Erythroblast (primary cell): ENCODE data around the gene CDCA3.

Experiments
- GATA1 ChIP-seq: IDR thresholded peaks from 2 replicates; pipeline ENCODE4 v1.6.1; 2011; ENCODE audit warnings: low read depth, mild to moderate bottlenecking, control low read depth, low read length, moderate library complexity
- POLR2A ChIP-seq: IDR thresholded peaks from 2 replicates; pipeline ENCODE4 v1.6.1; 2011; ENCODE audit warnings: mild to moderate bottlenecking, low read length

- TF ChIP-seq POLR2A (peak; percentile 29), GATA1 (no peak)
Observed at GRCh38 chr12:6852651-6853354, 1.7 kb upstream of the CDCA3 start.
